HCT116 (cell line): ENCODE data around the gene PTPA. TPM values are rescaled to one million over a fixed set of nuclear protein-coding genes. Genes with fewer than 3 reads are reported as not detected.
A peak's percentile ranks its signal among the peaks of the same experiment; 100 is the strongest.

ENCODE experiments used
- ATAC-seq: fragments of 200-7000 bp; cut with Tn5 transposase; 2 replicates; pipeline ENCODE4 v1.9.1; 2020; ENCODE audit warnings: mild to moderate bottlenecking, moderate library complexity
- Bru-seq: library from RNA; stranded (reverse); fragments of 400-500 nt; gene quantifications from one replicate; lab custom pipeline; 2021; lab: Mats Ljungman, UMichigan
- BruChase-seq, 2 experiments: library from RNA; stranded (reverse); fragments of 400-500 nt; gene quantifications; one replicate each; lab custom pipeline; 2021; lab: Mats Ljungman, UMichigan
- BruUV-seq: library from RNA; stranded (reverse); fragments of 400-500 nt; replicated peaks from 2 replicates; lab custom pipeline; 2021; lab: Mats Ljungman, UMichigan
- CTCF ChIA-PET: fragments of 300-600 bp; sonication (Branson Sonifier 250); formaldehyde crosslinking; loops from one replicate; lab custom pipeline; 2021; ENCODE audit warnings: antibody characterized with exemption; lab: Charles Lee
- POLR2A ChIA-PET: fragments of 300-600, 350-600 bp; sonication (Branson Sonifier 250); formaldehyde crosslinking; loops from one replicate; lab custom pipeline; 2021; ENCODE audit warnings: antibody characterized with exemption; lab: Charles Lee
- RAD21 ChIA-PET, 2 experiments: fragments of 300-600 bp; sonication (Branson Sonifier 250); formaldehyde crosslinking; loops; one replicate each; lab custom pipeline; 2023; ENCODE audit warnings: low total read pairs in 2 of 2; ENCODE audit not compliant: uncharacterized antibody in 2 of 2, unreplicated experiment in 2 of 2, low non-redundant PET in 1 of 2; lab: Charles Lee
- DNase-seq: peaks from one replicate; pipeline ENCODE4 v3.0.0-alpha.2; 2010; ENCODE audit warnings: low read depth, low spot score
- H2AFZ ChIP-seq: fragments of 200-600 bp; shearing (Covaris generic), sonication (generic); 2 replicates; pipeline ENCODE4 v1.6.1; 2017; ENCODE audit warnings: low read depth, mixed run types, mixed read lengths, antibody characterized with exemption, low read length; ENCODE audit not compliant: poor library complexity, severe bottlenecking
- H3K27ac ChIP-seq: 2 replicates; pipeline ENCODE4 v1.5.1; 2012; ENCODE audit warnings: low read depth, low read length
- H3K27me3 ChIP-seq: fragments of 200-600 bp; sonication (generic); 2 replicates; pipeline ENCODE4 v1.6.1; 2016; ENCODE audit warnings: mixed run types, low read length, mixed read lengths; ENCODE audit not compliant: insufficient read depth
- H3K36me3 ChIP-seq, 2 experiments: fragments of 200-500 bp in 1 of 2; fragments of 200-600 bp in 1 of 2; sonication (Bioruptor generic) in 1 of 2; sonication (generic) in 1 of 2; 2 replicates each; pipeline versions ENCODE4 v1.5.1 to v1.6.1; 2014 to 2016; ENCODE audit warnings: low read length in 2 of 2, inconsistent platforms in 1 of 2, mixed read lengths in 1 of 2, mixed run types in 1 of 2; ENCODE audit not compliant: insufficient read depth in 2 of 2, control insufficient read depth in 1 of 2
- H3K4me1 ChIP-seq, 2 experiments: fragments of 200-600 bp in 1 of 2; sonication (generic) in 1 of 2; 2 replicates each; pipeline versions ENCODE4 v1.5.1 to v1.6.1; 2012 to 2017; ENCODE audit warnings: low read length in 2 of 2, inconsistent platforms in 1 of 2, mild to moderate bottlenecking in 1 of 2, mixed read lengths in 1 of 2, mixed run types in 1 of 2, moderate library complexity in 1 of 2; ENCODE audit not compliant: insufficient read depth in 2 of 2, control insufficient read depth in 1 of 2
- H3K4me2 ChIP-seq: fragments of 200-600 bp; sonication (generic); 2 replicates; pipeline ENCODE4 v1.6.1; 2017; ENCODE audit warnings: mixed run types, low read length, mixed read lengths
- H3K4me3 ChIP-seq, 2 experiments: fragments of 200-600 bp in 1 of 2; sonication (generic) in 1 of 2; replicated peaks in 1 of 2; 2 replicates each; pipeline ENCODE4 v1.5.1; 2011 to 2016; ENCODE audit warnings: low read length in 2 of 2, control low read depth in 1 of 2, low read depth in 1 of 2, mild to moderate bottlenecking in 1 of 2, mixed read lengths in 1 of 2, mixed run types in 1 of 2
- H3K79me2 ChIP-seq: fragments of 200-600 bp; sonication (generic); 2 replicates; pipeline ENCODE4 v1.6.1; 2017; ENCODE audit warnings: mild to moderate bottlenecking, mixed run types, low read length, moderate library complexity, mixed read lengths; ENCODE audit not compliant: insufficient read depth
- H3K9ac ChIP-seq: fragments of 200-600 bp; sonication (generic); 2 replicates; pipeline ENCODE4 v1.6.1; 2016; ENCODE audit warnings: low read length, mixed read lengths
- H3K9me2 ChIP-seq: fragments of 200-600 bp; sonication (generic), shearing (Covaris generic); 2 replicates; pipeline ENCODE4 v1.6.1; 2017; ENCODE audit warnings: mixed run types, mild to moderate bottlenecking, moderate library complexity; ENCODE audit not compliant: insufficient read depth
- H3K9me3 ChIP-seq, 2 experiments: fragments of 200-500 bp in 1 of 2; fragments of 200-600 bp in 1 of 2; sonication (Bioruptor generic) in 1 of 2; sonication (generic) in 1 of 2; 2 replicates each; pipeline ENCODE4 v1.6.1; 2014 to 2017; ENCODE audit warnings: low read length in 2 of 2, mixed read lengths in 2 of 2, inconsistent platforms in 1 of 2, low read depth in 1 of 2, mild to moderate bottlenecking in 1 of 2, mixed run types in 1 of 2, moderate library complexity in 1 of 2; ENCODE audit not compliant: control insufficient read depth in 1 of 2, insufficient read depth in 1 of 2
- H4K20me1 ChIP-seq: fragments of 200-600 bp; sonication (generic), shearing (Covaris generic); 2 replicates; pipeline ENCODE4 v1.6.1; 2017; ENCODE audit warnings: mixed run types, mild to moderate bottlenecking, moderate library complexity; ENCODE audit not compliant: insufficient read depth
- CTCF ChIP-seq, 3 experiments: fragments of 200-600 bp in 1 of 3; sonication (generic) in 1 of 3; IDR thresholded peaks in 2 of 3; conservative IDR thresholded peaks in 1 of 3; 2 replicates each; pipeline ENCODE4 v1.5.1; 2012 to 2017; ENCODE audit warnings: low read depth in 2 of 3, low read length in 2 of 3, antibody characterized with exemption in 1 of 3, borderline replicate concordance in 1 of 3, control low read depth in 1 of 3, mild to moderate bottlenecking in 1 of 3, mixed read lengths in 1 of 3, mixed run types in 1 of 3, moderate library complexity in 1 of 3; ENCODE audit not compliant: insufficient read depth in 1 of 3
- EGR1 ChIP-seq: IDR thresholded peaks from 2 replicates; pipeline ENCODE4 v1.6.1; 2012; ENCODE audit warnings: low read depth
- ELF1 ChIP-seq: IDR thresholded peaks from 2 replicates; pipeline ENCODE4 v1.6.1; 2012; ENCODE audit warnings: low read depth, borderline replicate concordance
- POLR2A ChIP-seq: IDR thresholded peaks from 2 replicates; pipeline ENCODE4 v1.7.0; 2011; ENCODE audit warnings: borderline replicate concordance; ENCODE audit not compliant: insufficient read depth, insufficient read length; ENCODE audit errors: extremely low read depth
- POLR2AphosphoS5 ChIP-seq: IDR thresholded peaks from 2 replicates; pipeline ENCODE4 v1.6.1; 2011; ENCODE audit warnings: mild to moderate bottlenecking, low read depth, low read length, moderate library complexity
- SIN3A ChIP-seq: IDR thresholded peaks from 2 replicates; pipeline ENCODE4 v1.6.1; 2012; ENCODE audit warnings: low read depth
- SP1 ChIP-seq: IDR thresholded peaks from 2 replicates; pipeline ENCODE4 v1.6.1; 2012; ENCODE audit warnings: low read depth
- YY1 ChIP-seq: IDR thresholded peaks from 2 replicates; pipeline ENCODE4 v1.6.1; 2011; ENCODE audit warnings: low read length, low read depth, moderate library complexity, mild to moderate bottlenecking; ENCODE audit not compliant: insufficient replicate concordance; ENCODE audit errors: extremely low read depth
- ZBTB33 ChIP-seq: IDR thresholded peaks from 2 replicates; pipeline ENCODE4 v1.6.1; 2011; ENCODE audit warnings: mild to moderate bottlenecking, low read length, moderate library complexity; ENCODE audit not compliant: insufficient replicate concordance; ENCODE audit errors: extremely low read depth
- ZNF274 ChIP-seq: fragments of 200-500 bp; sonication (Bioruptor generic); IDR thresholded peaks from 2 replicates; pipeline ENCODE4 v1.6.1; 2014; ENCODE audit warnings: mild to moderate bottlenecking, low read depth, low read length, inconsistent platforms
- intact Hi-C: fragments of 100-400 bp; cut with micrococcal nuclease; formaldehyde crosslinking; loops from 2 replicates; pipeline ENCODE4 v1.10.0; 2022
- long read RNA-seq: library from polyadenylated mRNA; unstranded; transcript quantifications from one replicate; pipeline ENCODE4 v2.0.0, GENCODE V29; 2021; ENCODE audit not compliant: unreplicated experiment
- polyA plus RNA-seq: library from polyadenylated mRNA; unstranded; fragments of >200 nt; gene quantifications from 2 replicates; pipeline ENCODE4 v1.2.1, GENCODE V29; 2012; ENCODE audit warnings: missing spikeins
- total RNA-seq: library from RNA; stranded (reverse); gene quantifications from one replicate; pipeline ENCODE4 v1.2.1, GENCODE V29; 2021; ENCODE audit not compliant: unreplicated experiment

The PTPA gene
- 177 TPM for total RNA-seq
- polyA plus RNA-seq, result 168 and 172 TPM in 2 replicates
- percentile 73 among the genes with signal in this experiment for Bru-seq, nascent RNA
- BruChase-seq, experiment 1, labeled RNA remaining after a 6-hour chase, result percentile 86 among the genes with signal in this experiment
- BruChase-seq, experiment 2, labeled RNA remaining after a 2-hour chase, result percentile 81 among the genes with signal in this experiment
- long read RNA-seq, transcript PTPA-207 (10 exons, 2,737 nt), result major isoform, 55 of 168 reads
- long read RNA-seq, transcript PTPA-201 (11 exons, 2,845 nt), result minor isoform, 12 of 168 reads
- long read RNA-seq, transcript PTPA-210 (3 exons, 1,153 nt), result minor isoform, 23 of 168 reads
- long read RNA-seq, transcript PTPA-214 (3 exons, 988 nt), result minor isoform, 9 of 168 reads
- long read RNA-seq, partial matches to known transcripts, result 55 of 168 reads
- long read RNA-seq, other reads (novel, unspliced or antisense), result 11 of 168 reads

- peak; percentile 85 for ATAC-seq
- Histone ChIP-seq H3K4me2 (peak within 1 kb of the TSS; percentile 89), H3K79me2 (peaks cover 43% of the 10 kb centered on the region), H3K27ac (peak within 1 kb of the TSS; percentile 97), H3K9me2 (no peaks in the 10 kb centered on the region), H3K27me3 (no peaks in the 10 kb centered on the region), H3K4me1 (peaks cover 23 to 48% of the 10 kb centered on the region in 2 experiments), H3K9me3 (no peaks in the 10 kb centered on the region), H2AFZ (no peak within 1 kb of the TSS)
- DNase-seq, result peak; percentile 86
- CTCF ChIA-PET, result interaction anchor here (0.6 kb wide), 2 partner anchors 34 to 242 kb away, joined by 3 read pairs; no protein-coding TSS in a partner anchor
- intact Hi-C loops, result no loop called here
- POLR2A ChIA-PET, result interaction anchor here (0.6 to 1.8 kb wide), 3 partner anchors 29 to 349 kb away, joined by 3 to 4 read pairs (median 3); no protein-coding TSS in a partner anchor
- BruUV-seq, result no TSS peak
- TF ChIP-seq POLR2AphosphoS5, result peak; percentile 99
- no peak for TF ChIP-seq EGR1
- TF ChIP-seq POLR2A, result peak; percentile 91
- TF ChIP-seq ZNF274, result no peak
- no peak for TF ChIP-seq CTCF (IDR thresholded peaks at IDR 0.05 in 2 of 3, conservative IDR thresholded peaks at IDR 0.05 in 1 of 3; ENCODE audit: borderline replicate concordance in 1 of 3, insufficient read depth in 1 of 3, low read depth in 2 of 3, low read length in 2 of 3)
- no peak for TF ChIP-seq ELF1
- TF ChIP-seq YY1, result peak; percentile 98
- TF ChIP-seq SP1, result no peak
- no peak for TF ChIP-seq ZBTB33
- no peak for TF ChIP-seq SIN3A
- TF ChIP-seq, all 23 proteins: peak for 3
- no peaks in the 10 kb centered on the region for H3K36me3 ChIP-seq
- peak within 1 kb of the TSS; percentile 86 for H3K9ac ChIP-seq
- H3K4me3 ChIP-seq, result peak within 1 kb of the TSS; percentile 73 to 90
- H4K20me1 ChIP-seq, result no peaks in the 10 kb centered on the region
- RAD21 ChIA-PET, result interaction anchor here in 1 of 2 experiments (0.7 kb wide), 1 partner anchor 61 kb away, joined by 5 read pairs; no protein-coding TSS in a partner anchor
Measured at GRCh38 chr9:129110740-129111527, at the start of gene PTPA, which contains the start of gene CRAT. PTPA (plus strand) TSS chr9:129111415; CDS start chr9:129111601, 186 bp downstream. CRAT (minus strand) TSS chr9:129110793; CDS start chr9:129110509, 284 bp downstream.
